Kasumi-1 (cell line): Measurements from ENCODE around the gene PLXNB1.

Source experiments
- DNase-seq, 2 experiments: peaks; one replicate each; lab custom pipeline; 2025; lab: John Stamatoyannopoulos, UW

PLXNB1 gene

DNA sequence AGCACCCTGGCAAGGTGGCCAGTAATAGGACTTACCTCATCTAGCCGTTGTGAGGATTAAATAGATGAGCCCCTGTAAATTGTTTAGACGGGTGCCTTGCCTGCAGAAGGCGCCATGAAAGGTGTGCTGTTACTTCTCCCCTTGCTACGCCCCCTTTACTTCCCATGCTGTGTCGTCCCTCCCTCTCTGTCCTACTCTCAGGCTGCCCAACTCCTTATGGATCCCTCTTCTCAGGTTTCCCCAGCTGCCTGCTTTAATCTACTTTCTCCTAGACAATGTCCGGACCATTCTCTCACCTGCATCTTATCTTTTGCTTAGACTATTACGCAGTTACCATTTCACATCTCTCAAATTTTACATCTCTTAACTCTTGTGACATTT, 59.6 kb downstream of the PLXNB1 start:
- no peak for DNase-seq

DNA sequence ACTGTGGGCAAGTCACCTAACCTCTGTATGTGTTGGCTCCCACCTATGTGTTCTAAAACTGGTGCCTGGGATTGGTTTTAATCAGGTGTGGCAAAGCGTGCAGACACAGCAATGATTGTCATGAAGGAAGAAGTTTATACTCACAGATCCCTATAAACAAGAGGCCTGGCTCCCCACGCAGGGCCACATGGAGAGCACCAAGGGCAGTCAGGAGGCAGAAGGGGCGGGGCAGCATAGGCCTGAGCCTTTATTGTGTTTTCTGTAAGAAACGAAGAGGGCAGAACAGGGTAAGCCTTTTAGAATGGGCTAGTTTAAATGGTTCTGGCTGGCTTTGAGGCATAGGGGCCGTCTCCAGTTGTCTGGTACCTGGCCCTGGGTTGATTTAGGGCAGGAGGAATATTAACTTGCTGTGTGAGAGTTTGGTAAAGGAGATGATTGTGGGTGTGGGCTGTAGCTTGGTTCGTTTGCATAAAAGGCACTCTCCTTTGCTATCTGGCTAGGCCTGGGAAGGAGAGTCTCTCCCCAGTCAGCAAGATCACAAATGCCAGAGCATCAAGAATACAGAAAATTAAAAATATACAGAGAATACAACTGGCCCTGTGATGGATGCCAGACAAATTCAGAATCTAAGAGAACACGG, 60.1 kb downstream of the PLXNB1 start:
- DNase-seq = no peak

DNA sequence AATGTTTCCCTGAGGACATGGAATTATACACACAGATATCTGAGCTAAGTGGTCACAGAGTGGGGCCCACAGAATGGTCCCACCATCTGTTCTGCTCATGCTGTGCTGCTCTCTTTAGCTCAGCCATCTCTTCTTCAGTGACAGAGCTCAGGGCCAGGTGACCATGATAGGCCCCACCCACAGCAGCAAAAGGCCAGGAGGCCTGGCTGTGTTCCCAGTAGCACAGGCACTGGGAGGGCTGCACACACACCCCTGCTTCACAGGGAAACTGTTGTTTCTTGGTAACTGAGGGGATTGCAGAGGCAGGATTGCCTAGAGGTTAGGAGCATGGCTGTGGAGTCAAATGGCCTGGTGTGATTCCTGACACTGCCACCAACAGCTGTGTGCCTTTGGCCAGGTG, 62.7 kb downstream of the PLXNB1 start:
- no peak for DNase-seq

GRCh38 chr3:48364840-48365239, 65.0 kb downstream of the PLXNB1 start:
- DNase-seq = no peak

GRCh38 chr3:48361928-48362327, 68.0 kb downstream of the PLXNB1 start:
- DNase-seq = no peak

DNA sequence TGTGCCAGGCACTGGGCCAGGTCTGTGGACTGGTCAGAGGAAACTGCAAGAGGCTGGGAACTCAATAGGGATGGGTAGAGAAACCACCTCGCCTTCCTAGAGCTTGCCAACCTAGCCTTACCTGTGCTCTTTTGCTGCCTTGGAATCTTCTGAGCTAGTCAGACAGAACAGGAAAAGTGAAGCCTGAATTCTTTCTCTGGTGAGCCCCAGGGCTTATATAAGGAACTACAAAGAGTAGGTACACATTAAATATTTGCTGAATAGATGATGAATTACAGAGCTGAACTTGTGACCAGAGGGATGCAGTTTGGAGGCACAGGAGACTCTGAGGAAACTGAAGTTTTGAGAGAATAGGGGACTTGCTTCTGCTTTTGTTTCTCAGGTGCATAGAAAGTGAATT, 73.5 kb downstream of the PLXNB1 start:
- no peak for DNase-seq

- no peak for DNase-seq
Measured at GRCh38 chr3:48353987-48354386, 75.9 kb downstream of the PLXNB1 start.
